GM12801 (cell line): ENCODE measurements around the gene SEPTIN5.

Experiments used
- TF ChIP-seq, protein P1 (sequence below): IDR thresholded peaks from one replicate; pipeline ENCODE4 v1.5.1; 2011; ENCODE audit warnings: control low read depth; ENCODE audit not compliant: insufficient read length; ENCODE audit errors: extremely low read depth

The SEPTIN5 gene

DNA sequence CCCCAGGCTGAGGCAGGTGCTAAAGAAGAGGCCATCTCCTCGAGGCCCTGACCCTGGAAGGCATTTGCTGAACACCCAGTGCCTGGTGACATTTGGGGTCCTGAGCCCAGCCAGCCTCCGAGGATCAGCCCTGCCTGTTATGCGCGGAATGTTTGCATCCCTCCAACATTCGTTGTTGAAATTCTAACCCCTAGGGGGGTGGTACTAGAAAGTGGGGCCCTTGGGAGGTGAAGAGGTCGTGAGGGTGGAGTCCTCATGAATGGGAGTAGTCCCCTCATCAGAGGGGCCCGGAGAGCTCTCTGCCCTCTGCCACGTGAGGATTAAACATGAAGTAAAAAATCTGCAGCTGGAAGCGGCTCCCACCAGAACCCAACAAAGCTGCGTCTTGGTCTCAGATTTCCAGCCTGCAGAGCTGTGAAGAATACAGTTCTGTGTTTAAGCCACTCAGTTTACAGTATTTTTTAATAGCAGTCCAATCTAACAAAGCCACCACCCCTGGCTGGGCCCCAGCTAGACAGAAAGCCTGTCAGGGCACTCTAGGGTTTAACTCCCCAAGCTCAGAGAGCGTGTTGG lies 35.3 kb upstream of the SEPTIN5 start:
- TF ChIP-seq, protein P1, sequence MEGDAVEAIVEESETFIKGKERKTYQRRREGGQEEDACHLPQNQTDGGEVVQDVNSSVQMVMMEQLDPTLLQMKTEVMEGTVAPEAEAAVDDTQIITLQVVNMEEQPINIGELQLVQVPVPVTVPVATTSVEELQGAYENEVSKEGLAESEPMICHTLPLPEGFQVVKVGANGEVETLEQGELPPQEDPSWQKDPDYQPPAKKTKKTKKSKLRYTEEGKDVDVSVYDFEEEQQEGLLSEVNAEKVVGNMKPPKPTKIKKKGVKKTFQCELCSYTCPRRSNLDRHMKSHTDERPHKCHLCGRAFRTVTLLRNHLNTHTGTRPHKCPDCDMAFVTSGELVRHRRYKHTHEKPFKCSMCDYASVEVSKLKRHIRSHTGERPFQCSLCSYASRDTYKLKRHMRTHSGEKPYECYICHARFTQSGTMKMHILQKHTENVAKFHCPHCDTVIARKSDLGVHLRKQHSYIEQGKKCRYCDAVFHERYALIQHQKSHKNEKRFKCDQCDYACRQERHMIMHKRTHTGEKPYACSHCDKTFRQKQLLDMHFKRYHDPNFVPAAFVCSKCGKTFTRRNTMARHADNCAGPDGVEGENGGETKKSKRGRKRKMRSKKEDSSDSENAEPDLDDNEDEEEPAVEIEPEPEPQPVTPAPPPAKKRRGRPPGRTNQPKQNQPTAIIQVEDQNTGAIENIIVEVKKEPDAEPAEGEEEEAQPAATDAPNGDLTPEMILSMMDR: no peak

DNA sequence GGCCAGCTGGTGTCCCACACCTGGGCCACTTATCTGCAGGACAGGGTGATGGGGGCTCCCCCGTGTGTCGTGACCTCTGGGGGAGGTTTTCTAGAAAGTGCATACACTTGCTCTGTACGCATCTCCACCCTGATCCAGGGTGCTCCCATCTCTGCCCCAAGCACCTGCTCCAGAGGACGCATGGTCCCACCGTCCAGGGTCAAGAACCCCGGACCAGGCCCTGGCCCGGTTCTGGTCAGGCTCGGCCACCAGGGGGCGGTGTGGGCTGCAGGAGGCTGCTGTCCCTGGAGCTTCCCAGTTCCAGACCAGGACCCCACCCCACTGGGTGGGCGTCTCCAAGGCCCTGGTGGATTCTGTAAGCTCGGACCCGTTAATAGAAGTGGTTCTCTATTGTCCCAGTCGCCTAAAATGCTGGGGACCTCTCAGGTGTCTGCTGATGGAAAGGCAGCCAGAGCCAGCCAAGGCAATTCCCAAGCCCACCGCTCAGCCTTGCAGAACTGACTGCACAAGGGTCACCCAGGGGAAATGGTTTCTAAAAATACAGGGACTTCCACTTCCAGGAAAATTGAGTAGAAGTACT lies 34.7 kb upstream of the SEPTIN5 start:
- TF ChIP-seq, protein P1: no peak

DNA sequence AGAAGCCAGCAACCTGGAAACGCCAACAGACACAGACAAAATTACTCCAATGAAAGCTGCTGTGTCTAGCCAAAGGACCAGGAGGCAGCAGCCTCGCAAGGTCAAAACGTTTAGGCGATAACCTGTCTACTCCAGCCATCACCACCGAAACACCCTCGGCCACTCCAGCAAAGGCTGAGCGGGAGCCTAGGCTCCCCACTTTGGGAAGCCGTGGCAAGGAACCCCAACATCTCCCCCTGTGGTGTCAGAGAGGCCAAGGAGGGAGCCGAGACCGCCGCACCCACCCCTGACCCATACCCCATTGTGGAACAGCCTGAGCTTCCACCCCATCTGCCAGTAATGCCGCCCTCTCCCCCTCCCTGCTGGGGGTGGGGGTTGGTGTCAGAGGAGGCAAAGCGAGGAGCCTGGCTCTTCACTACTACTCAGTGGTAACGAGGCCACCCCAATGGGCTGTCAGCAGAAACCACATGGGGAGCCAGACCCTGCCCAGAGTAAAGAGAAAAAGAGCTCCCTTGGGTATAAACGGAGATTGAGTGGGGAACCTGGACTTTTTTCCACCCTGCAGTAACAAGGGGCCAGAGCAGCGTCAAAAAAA lies 33.9 kb upstream of the SEPTIN5 start:
- TF ChIP-seq, protein P1: no peak

DNA sequence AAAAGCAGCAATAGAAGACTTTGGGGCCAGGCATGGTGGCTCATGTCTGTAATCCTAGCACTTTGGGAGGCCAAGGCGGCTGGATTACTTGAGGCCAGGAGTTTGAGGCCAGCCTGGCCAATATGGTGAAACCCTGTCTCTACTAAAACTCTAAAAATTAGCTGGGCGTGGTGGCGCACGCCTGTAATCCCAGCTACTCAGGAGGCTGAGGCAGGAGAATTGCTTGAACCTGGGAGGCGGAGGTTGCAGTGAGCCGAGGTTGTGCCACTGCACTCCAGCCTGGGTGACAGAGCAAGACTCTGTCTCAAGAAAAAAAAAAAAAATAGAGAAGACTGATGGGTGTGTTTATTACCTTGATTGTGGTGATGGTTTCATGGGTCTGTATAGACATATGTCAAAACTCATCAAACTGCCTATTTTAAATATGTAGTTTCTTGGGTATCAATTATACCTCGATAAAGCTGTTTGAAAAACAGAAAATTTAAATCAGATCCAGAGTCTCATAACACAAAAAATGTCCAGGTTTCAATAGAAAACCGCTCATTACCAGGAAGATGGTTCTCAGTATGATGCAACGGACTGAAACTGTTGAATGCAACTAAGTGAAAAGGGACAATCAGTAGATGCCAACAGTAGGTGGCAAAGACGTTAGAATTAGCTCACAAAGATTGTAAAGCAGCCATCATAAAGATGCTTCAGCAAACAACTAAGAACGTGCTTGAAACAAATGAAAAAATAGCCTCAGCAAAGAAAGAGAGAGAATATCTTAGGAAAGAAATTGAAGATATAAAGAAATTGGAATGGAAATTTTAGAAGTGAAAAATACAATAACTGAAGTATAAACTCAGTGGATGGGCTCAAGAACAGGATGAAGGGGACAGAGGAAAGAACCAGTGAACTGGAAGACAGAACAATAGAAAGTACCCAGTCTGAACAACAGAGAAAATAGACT lies 33.1 kb upstream of the SEPTIN5 start:
- TF ChIP-seq, protein P1: no peak

DNA sequence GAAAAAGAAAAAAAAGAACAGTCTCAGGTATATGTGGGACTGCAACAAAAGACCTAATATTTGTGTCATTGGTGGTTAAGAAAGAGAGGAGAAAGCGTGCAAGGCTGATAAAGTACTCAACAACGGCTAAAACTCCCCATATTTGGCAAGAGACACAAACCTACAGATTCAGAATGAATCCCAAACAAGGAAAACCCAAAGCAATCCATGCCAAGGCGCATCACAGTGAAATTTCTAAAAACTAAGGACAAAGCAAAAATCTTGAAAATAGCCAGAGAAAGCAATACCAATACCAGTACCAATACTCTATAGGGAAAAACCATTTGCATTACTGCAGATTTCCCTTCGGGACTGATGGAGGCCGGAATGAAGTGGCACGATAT lies 32.4 kb upstream of the SEPTIN5 start:
- TF ChIP-seq, protein P1: no peak

DNA sequence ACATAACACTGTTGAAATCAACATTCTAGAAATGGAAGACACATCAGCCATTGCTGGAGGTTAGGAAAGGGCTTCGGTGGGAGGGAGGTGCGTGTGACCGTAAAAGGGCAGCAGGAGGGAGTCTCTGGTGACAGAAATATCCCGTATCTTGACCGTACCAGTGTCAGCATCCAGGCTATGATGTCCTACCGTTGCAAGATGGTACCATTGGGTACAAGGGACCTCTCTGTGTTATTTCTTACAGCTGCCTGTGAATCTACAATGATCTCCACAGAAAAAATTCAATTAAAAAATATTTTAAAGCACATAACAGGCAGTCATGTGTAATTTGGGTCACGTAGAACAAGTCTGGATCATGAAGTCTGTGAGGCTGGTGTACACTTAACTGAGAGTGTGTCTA lies 27.4 kb upstream of the SEPTIN5 start:
- TF ChIP-seq, protein P1: no peak
